Glomerular endothelial cell (primary cell): ENCODE data around the gene TOMM20L. TPM values are rescaled to one million over a fixed set of nuclear protein-coding genes. Genes with fewer than 3 reads are reported as not detected.
"Not testable (repeated sequence)": the region's sequence is repeated elsewhere in the genome, so short reads cannot be mapped to it uniquely, and the experiment has no call there.

Source experiments
- DNase-seq: peaks from one replicate; pipeline ENCODE4 v3.0.0-alpha.2; 2011; ENCODE audit warnings: low read depth, low spot score; ENCODE audit errors: extremely low read depth
- total RNA-seq: library from RNA; depleted of rRNA; stranded (reverse); fragments of >200 nt; gene quantifications from 2 replicates; pipeline ENCODE4 v1.2.3, GENCODE V29; 2015

TOMM20L gene
- not detected in 2 replicates for total RNA-seq

GRCh38 chr14:58395812-58396788 is at the start of gene TOMM20L:
TSS of gene TOMM20L (plus strand) at chr14:58395930. CDS start at chr14:58395958, 28 bp downstream.
- DNase-seq = no peak

GRCh38 chr14:58353516-58354299 is 42.0 kb upstream of the TOMM20L start:
- DNase-seq = no peak

GRCh38 chr14:58354808-58355207 is 40.9 kb upstream of the TOMM20L start:
- no peak for DNase-seq

- DNase-seq = no peak
These were observed 39.5 kb upstream of the TOMM20L start for GRCh38 chr14:58356268-58356667.

- DNase-seq = not testable (repeated sequence)
These were observed 33.5 kb upstream of the TOMM20L start for GRCh38 chr14:58362272-58362671.

- DNase-seq = no peak
These were observed 32.8 kb upstream of the TOMM20L start for GRCh38 chr14:58362798-58363412.

GRCh38 chr14:58364316-58364715 is 31.4 kb upstream of the TOMM20L start:
- no peak for DNase-seq

- DNase-seq = no peak
These were observed 28.4 kb upstream of the TOMM20L start for GRCh38 chr14:58367296-58367695.

GRCh38 chr14:58368956-58369355 is 26.8 kb upstream of the TOMM20L start:
- DNase-seq = peak; percentile 10

- no peak for DNase-seq
These were observed 18.9 kb upstream of the TOMM20L start for GRCh38 chr14:58376791-58377190.

- no peak for DNase-seq
These were observed 4.9 kb upstream of the TOMM20L start for GRCh38 chr14:58390830-58391229.

GRCh38 chr14:58395562-58395811 is 243 bp upstream of the TOMM20L start:
- DNase-seq = no peak

- DNase-seq = no peak
These were observed 1.4 kb downstream of the TOMM20L start for GRCh38 chr14:58397156-58397555.

GRCh38 chr14:58398495-58398894 is 2.8 kb downstream of the TOMM20L start:
- no peak for DNase-seq

GRCh38 chr14:58398895-58399294 is 3.2 kb downstream of the TOMM20L start:
- DNase-seq = no peak

- DNase-seq = no peak
These were observed 5.9 kb downstream of the TOMM20L start for GRCh38 chr14:58401587-58401986.

- no peak for DNase-seq
These were observed 13.0 kb downstream of the TOMM20L start for GRCh38 chr14:58408681-58409215.

- no peak for DNase-seq
These were observed 19.1 kb downstream of the TOMM20L start for GRCh38 chr14:58414845-58415244.

- DNase-seq = no peak
These were observed 20.2 kb downstream of the TOMM20L start for GRCh38 chr14:58415636-58416547.

GRCh38 chr14:58416934-58417333 is 21.2 kb downstream of the TOMM20L start:
- not testable (repeated sequence) for DNase-seq
